GM18517 (cell line): Measurements from ENCODE around the gene FHIT.
"Not testable (repeated sequence)": the region's sequence is repeated elsewhere in the genome, so short reads cannot be mapped to it uniquely, and the experiment has no call there.

Experiments
- ATAC-seq: cut with Tn5 transposase; IDR thresholded peaks from one replicate; pipeline ENCODE4 v1.9.1; 2021; ENCODE audit warnings: mild to moderate bottlenecking, moderate library complexity; ENCODE audit not compliant: unreplicated experiment

FHIT gene

GRCh38 chr3:61227799-61228198, 23.5 kb downstream of the FHIT start:
- no peak for ATAC-seq

- ATAC-seq = no peak
These were observed 25.0 kb downstream of the FHIT start for GRCh38 chr3:61226166-61226686.

- no peak for ATAC-seq
These were observed 26.4 kb downstream of the FHIT start for GRCh38 chr3:61224823-61225222.

GRCh38 chr3:61223451-61223850, 27.8 kb downstream of the FHIT start:
- ATAC-seq = no peak

- ATAC-seq = no peak
These were observed 28.8 kb downstream of the FHIT start for GRCh38 chr3:61222467-61222866.

- no peak for ATAC-seq
These were observed 29.4 kb downstream of the FHIT start for GRCh38 chr3:61221759-61222362.

GRCh38 chr3:61218504-61218903, 32.7 kb downstream of the FHIT start:
- no peak for ATAC-seq

GRCh38 chr3:61216171-61216570, 35.1 kb downstream of the FHIT start:
- ATAC-seq = not testable (repeated sequence)

GRCh38 chr3:61202086-61202485, 49.2 kb downstream of the FHIT start:
- no peak for ATAC-seq

GRCh38 chr3:61201071-61201470, 50.2 kb downstream of the FHIT start:
- no peak for ATAC-seq

GRCh38 chr3:61200270-61200669, 51.0 kb downstream of the FHIT start:
- ATAC-seq = no peak

- no peak for ATAC-seq
These were observed 51.4 kb downstream of the FHIT start for GRCh38 chr3:61199843-61200242.

- no peak for ATAC-seq
These were observed 56.2 kb downstream of the FHIT start for GRCh38 chr3:61194892-61195538.

- no peak for ATAC-seq
These were observed 59.0 kb downstream of the FHIT start for GRCh38 chr3:61192222-61192621.

- not testable (repeated sequence) for ATAC-seq
These were observed 61.0 kb downstream of the FHIT start for GRCh38 chr3:61190205-61190604.

GRCh38 chr3:61186030-61186429, 65.2 kb downstream of the FHIT start:
- ATAC-seq = no peak

GRCh38 chr3:61184956-61185355, 66.3 kb downstream of the FHIT start:
- no peak for ATAC-seq

GRCh38 chr3:61182662-61183061, 68.6 kb downstream of the FHIT start:
- ATAC-seq = no peak

GRCh38 chr3:61181874-61182273, 69.4 kb downstream of the FHIT start:
- ATAC-seq = peak; percentile 99

- no peak for ATAC-seq
These were observed 71.0 kb downstream of the FHIT start for GRCh38 chr3:61180206-61180605.

- ATAC-seq = no peak
These were observed 73.1 kb downstream of the FHIT start for GRCh38 chr3:61178167-61178566.

- ATAC-seq = no peak
These were observed 73.8 kb downstream of the FHIT start for GRCh38 chr3:61177450-61177849.

GRCh38 chr3:61173676-61174075, 77.6 kb downstream of the FHIT start:
- ATAC-seq = no peak
